Measurements from ENCODE around the gene IGSF3.

IGSF3 gene

DNA sequence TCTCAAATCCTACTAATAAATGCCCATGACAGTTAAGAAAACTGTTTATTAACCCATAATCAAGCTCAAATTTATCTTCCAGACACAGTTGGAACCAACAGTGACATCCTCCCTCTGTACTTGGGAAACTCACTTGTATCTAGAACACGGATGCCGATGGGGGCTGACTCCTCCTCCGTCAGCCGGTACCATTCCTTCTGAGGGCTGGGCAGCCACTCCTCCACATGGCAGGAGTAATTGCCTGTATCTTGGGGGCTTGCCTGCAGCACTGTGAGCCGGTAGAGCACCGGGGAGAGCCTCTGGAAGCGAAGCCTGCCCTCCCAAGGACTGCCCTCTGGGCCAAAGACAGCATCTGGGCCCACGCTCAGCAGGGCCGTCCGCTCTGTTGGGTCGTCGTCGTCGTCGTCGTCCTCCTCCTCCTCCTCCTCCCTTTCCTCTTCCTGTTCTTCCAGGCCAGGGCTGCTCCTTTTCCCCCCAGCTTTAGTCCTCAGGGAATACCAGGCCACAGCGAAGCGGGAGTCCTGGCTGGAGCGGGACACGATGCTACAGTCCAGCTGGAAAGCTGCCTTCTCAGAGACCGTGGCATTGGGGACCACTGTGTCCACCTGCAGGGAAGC, 88.2 kb downstream of the IGSF3 start:
- TF ChIP-seq, protein P1, sequence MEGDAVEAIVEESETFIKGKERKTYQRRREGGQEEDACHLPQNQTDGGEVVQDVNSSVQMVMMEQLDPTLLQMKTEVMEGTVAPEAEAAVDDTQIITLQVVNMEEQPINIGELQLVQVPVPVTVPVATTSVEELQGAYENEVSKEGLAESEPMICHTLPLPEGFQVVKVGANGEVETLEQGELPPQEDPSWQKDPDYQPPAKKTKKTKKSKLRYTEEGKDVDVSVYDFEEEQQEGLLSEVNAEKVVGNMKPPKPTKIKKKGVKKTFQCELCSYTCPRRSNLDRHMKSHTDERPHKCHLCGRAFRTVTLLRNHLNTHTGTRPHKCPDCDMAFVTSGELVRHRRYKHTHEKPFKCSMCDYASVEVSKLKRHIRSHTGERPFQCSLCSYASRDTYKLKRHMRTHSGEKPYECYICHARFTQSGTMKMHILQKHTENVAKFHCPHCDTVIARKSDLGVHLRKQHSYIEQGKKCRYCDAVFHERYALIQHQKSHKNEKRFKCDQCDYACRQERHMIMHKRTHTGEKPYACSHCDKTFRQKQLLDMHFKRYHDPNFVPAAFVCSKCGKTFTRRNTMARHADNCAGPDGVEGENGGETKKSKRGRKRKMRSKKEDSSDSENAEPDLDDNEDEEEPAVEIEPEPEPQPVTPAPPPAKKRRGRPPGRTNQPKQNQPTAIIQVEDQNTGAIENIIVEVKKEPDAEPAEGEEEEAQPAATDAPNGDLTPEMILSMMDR (IDR thresholded peaks at IDR 0.05; ENCODE audit: low read depth, low read length, missing control alignments): no peak
- Histone ChIP-seq H3K27ac (no peak overlapping the region), H3K4me3 (ENCODE audit: low read depth, low read length) (no peak overlapping the region), H3K27me3 (replicated peaks) (no peaks in the 10 kb centered on the region), H3K36me3 (replicated peaks) (no peaks in the 10 kb centered on the region)
- DNase-seq: no peak
- in situ Hi-C loops (cut with HindIII; ENCODE audit: low pct_ligation_motif_present, low sequenced_read_pairs): no loop called here

DNA sequence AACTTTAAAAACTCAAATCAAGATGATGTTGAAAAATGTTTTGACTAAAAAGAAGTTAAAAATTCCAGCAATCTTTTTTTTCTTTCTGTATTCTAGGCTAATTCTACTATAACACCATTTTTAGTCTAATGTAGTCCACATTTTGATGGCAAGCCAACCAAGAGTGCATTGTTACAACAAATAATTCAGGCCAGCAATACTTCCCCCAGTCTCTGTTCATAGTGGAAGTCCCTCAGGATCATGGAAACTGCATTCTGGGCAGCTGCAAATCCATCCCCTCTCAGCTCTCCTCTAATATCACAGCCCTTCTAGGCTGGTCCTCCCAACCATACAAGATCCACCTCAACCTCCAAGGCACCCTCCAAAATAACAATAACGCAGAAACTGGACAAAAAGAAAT, 89.0 kb downstream of the IGSF3 start:
- Histone ChIP-seq H3K27ac (no peak overlapping the region), H3K27me3 (replicated peaks) (no peaks in the 10 kb centered on the region), H3K4me3 (ENCODE audit: low read depth, low read length) (no peak overlapping the region), H3K36me3 (replicated peaks) (no peaks in the 10 kb centered on the region)
- TF ChIP-seq, protein P1 (IDR thresholded peaks at IDR 0.05; ENCODE audit: low read depth, low read length, missing control alignments): no peak
- no peak for DNase-seq
- in situ Hi-C loops (cut with HindIII; ENCODE audit: low pct_ligation_motif_present, low sequenced_read_pairs): no loop called here

DNA sequence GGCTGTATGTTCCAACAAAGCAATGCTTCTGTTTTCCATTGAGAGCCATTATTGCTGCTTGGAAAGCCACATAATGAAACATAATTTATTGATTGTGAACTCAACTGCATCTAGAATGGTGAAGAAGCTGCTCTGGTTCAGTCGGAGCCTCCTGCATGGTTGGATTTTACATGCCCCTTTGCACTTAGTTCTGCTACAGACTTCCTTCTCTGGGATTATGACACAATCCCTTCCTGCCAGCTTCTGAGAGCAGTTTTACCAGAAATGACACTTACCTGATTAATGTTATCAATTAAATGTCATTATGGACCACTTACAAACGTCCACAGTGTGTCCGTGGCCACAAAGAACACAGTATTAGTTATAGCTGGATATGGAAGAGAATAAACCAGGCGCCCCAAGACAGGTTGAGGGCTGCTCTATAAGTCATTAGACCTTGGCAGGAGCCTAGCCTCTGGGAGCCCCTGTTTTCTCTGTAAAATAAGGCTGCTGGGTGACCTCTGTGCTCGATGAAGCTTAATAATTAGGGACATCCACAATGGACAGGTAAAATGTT, 89.7 kb downstream of the IGSF3 start:
- no peak for DNase-seq
- no peak overlapping the region for H3K4me3 ChIP-seq (ENCODE audit: low read depth, low read length)
- H3K27me3 ChIP-seq (replicated peaks): no peaks in the 10 kb centered on the region
- H3K36me3 ChIP-seq (replicated peaks): no peaks in the 10 kb centered on the region
- TF ChIP-seq, protein P1 (IDR thresholded peaks at IDR 0.05; ENCODE audit: low read depth, low read length, missing control alignments): no peak
- no peak overlapping the region for H3K27ac ChIP-seq
- in situ Hi-C loops (cut with HindIII; ENCODE audit: low pct_ligation_motif_present, low sequenced_read_pairs): no loop called here

DNA sequence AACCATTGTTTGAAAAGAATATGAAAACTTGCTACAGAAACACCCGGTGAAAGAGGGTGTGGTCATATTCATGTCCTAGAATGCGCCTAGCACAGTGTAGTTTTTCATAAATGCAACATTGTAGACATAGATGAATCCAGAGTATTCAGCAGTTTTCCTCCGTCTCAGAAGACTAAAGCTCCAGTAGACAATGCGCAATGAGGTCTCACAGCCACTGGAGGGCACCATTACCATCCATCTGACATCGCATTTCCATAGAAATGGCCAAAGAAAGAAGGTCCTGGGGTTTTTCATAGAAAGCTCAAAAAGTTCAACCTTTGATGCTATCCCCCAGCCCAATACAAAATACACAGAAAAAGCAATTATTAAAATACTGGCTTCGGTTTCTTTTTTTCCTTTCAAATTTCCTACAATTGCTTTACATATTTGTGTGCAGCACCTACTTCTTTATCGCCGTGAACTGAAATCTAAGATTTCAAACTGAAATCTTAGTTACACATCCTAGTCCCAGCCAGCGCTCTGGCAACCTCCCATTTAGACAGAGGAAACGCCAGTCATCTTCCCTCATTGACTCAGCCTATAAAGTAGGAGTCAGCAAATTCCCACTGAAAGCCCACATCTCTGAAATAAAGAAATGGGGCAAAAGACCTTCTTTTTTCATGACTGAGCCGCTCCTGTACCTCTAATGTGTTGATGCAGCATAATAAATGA, 92.8 kb downstream of the IGSF3 start:
- DNase-seq: peak; percentile 67
- Histone ChIP-seq H3K4me3 (ENCODE audit: low read depth, low read length) (no peak overlapping the region), H3K36me3 (replicated peaks) (no peaks in the 10 kb centered on the region), H3K27ac (no peak overlapping the region), H3K27me3 (replicated peaks) (no peaks in the 10 kb centered on the region)
- in situ Hi-C loops (cut with HindIII; ENCODE audit: low pct_ligation_motif_present, low sequenced_read_pairs): no loop called here
- TF ChIP-seq, protein P1 (IDR thresholded peaks at IDR 0.05; ENCODE audit: low read depth, low read length, missing control alignments): peak; percentile 91

DNA sequence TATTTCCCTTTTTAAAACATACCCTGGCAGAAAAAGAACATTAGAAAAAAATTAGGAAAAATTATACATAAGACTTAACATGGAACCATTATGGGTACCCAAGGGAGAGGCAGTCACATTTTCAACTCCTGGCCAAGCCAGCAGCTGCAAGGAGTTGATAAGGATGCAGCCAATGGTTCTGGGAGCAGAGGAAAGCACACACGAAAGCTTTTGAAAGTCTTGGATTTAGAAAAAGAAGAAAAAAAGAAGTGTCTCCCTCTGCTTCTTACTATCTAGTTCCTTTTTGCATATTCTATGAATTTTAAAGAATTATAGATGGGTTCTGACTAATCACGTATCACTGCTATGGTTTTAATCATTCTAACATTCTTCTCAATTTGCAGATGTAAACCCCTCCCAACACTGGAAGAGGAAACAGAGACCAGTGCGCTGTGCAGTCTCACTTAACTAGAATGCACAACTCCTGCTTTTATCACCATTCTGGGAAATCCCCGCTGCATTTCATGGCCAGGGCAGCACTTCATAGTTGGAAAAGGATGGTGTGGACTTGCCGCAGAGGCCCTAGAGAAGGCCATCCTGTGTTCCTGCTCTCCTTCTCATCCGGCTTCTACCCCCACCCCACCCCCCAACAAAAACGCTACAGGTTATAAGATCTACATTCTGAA, 94.0 kb downstream of the IGSF3 start:
- in situ Hi-C loops (cut with HindIII; ENCODE audit: low pct_ligation_motif_present, low sequenced_read_pairs): no loop called here
- no peak overlapping the region for H3K27ac ChIP-seq
- TF ChIP-seq, protein P1 (IDR thresholded peaks at IDR 0.05; ENCODE audit: low read depth, low read length, missing control alignments): no peak
- peak; percentile 22 for DNase-seq
- H3K4me3 ChIP-seq (ENCODE audit: low read depth, low read length): no peak overlapping the region
- H3K36me3 ChIP-seq (replicated peaks): no peaks in the 10 kb centered on the region
- no peaks in the 10 kb centered on the region for H3K27me3 ChIP-seq (replicated peaks)

Data from brain microvascular endothelial cell (primary cell).